H9 (cell line): ENCODE data around the gene CLTCL1. TPM values are rescaled to one million over a fixed set of nuclear protein-coding genes. Genes with fewer than 3 reads are reported as not detected.

Experiments used
- DNase-seq: peaks from one replicate; pipeline ENCODE4 v3.0.0-alpha.2; 2017
- H2AFZ ChIP-seq: one replicate; pipeline ENCODE4 v1.6.1; 2013; ENCODE audit warnings: mild to moderate bottlenecking, low read length, control low read depth, moderate library complexity
- H2AK5ac ChIP-seq: 2 replicates; pipeline ENCODE4 v1.6.1; 2013; ENCODE audit warnings: low read length, control low read depth, mixed read lengths; ENCODE audit not compliant: insufficient read length
- H2BK120ac ChIP-seq: one replicate; pipeline ENCODE4 v1.6.1; 2013; ENCODE audit warnings: low read depth, mild to moderate bottlenecking, low read length, control low read depth, inconsistent platforms; ENCODE audit not compliant: poor library complexity, severe bottlenecking
- H2BK12ac ChIP-seq: 2 replicates; pipeline ENCODE4 v1.6.1; 2013; ENCODE audit warnings: low read length, control low read depth, mixed read lengths, low read depth; ENCODE audit not compliant: insufficient read length
- H2BK15ac ChIP-seq: 2 replicates; pipeline ENCODE4 v1.6.1; 2013; ENCODE audit warnings: low read depth, low read length, control low read depth
- H2BK20ac ChIP-seq: one replicate; pipeline ENCODE4 v1.6.1; 2013; ENCODE audit warnings: low read depth, mild to moderate bottlenecking, low read length, control low read depth, inconsistent platforms; ENCODE audit not compliant: poor library complexity, severe bottlenecking
- H2BK5ac ChIP-seq: 2 replicates; pipeline ENCODE4 v1.6.1; 2013; ENCODE audit warnings: low read length, control low read depth, mixed read lengths; ENCODE audit not compliant: insufficient read length
- H3K14ac ChIP-seq: 2 replicates; pipeline ENCODE4 v1.6.1; 2013; ENCODE audit warnings: low read length, control low read depth; ENCODE audit not compliant: insufficient read depth
- H3K18ac ChIP-seq: 2 replicates; pipeline ENCODE4 v1.6.1; 2013; ENCODE audit warnings: low read depth, mild to moderate bottlenecking, mixed read lengths, low read length, control low read depth; ENCODE audit not compliant: insufficient read length
- H3K23ac ChIP-seq: 2 replicates; pipeline ENCODE4 v1.6.1; 2013; ENCODE audit warnings: low read length, control low read depth, mixed read lengths, low read depth; ENCODE audit not compliant: insufficient read length
- H3K23me2 ChIP-seq: 2 replicates; pipeline ENCODE4 v1.6.1; 2013; ENCODE audit warnings: low read depth, mild to moderate bottlenecking, mixed read lengths, low read length, control low read depth; ENCODE audit not compliant: insufficient read length, poor library complexity, severe bottlenecking
- H3K27ac ChIP-seq: 2 replicates; pipeline ENCODE4 v1.5.1; 2013; ENCODE audit warnings: low read length, control low read depth, mixed read lengths, low read depth; ENCODE audit not compliant: insufficient read length
- H3K27me3 ChIP-seq: 2 replicates; pipeline ENCODE4 v1.6.1; 2013; ENCODE audit warnings: low read length, control low read depth, inconsistent platforms; ENCODE audit not compliant: insufficient read depth
- H3K4ac ChIP-seq: 2 replicates; pipeline ENCODE4 v1.6.1; 2013; ENCODE audit warnings: low read depth, mild to moderate bottlenecking, control low read depth, inconsistent platforms, low read length, moderate library complexity
- H3K4me1 ChIP-seq: 2 replicates; pipeline ENCODE4 v1.6.1; 2013; ENCODE audit warnings: low read length, control low read depth, inconsistent platforms; ENCODE audit not compliant: insufficient read depth
- H3K4me2 ChIP-seq: 2 replicates; pipeline ENCODE4 v1.6.1; 2013; ENCODE audit warnings: low read length, control low read depth, mixed read lengths; ENCODE audit not compliant: insufficient read length, insufficient read depth
- H3K56ac ChIP-seq: 2 replicates; pipeline ENCODE4 v1.6.1; 2013; ENCODE audit warnings: low read depth, mild to moderate bottlenecking, mixed read lengths, low read length, control low read depth; ENCODE audit not compliant: insufficient read length
- H3K79me1 ChIP-seq: 2 replicates; pipeline ENCODE4 v1.6.1; 2013; ENCODE audit warnings: low read depth, mild to moderate bottlenecking, moderate library complexity, low read length, control low read depth, inconsistent platforms; ENCODE audit not compliant: insufficient read depth, poor library complexity, severe bottlenecking
- H3K79me2 ChIP-seq: 2 replicates; pipeline ENCODE4 v1.6.1; 2013; ENCODE audit warnings: low read length, control low read depth, inconsistent platforms; ENCODE audit not compliant: insufficient read depth
- H3K9ac ChIP-seq: 2 replicates; pipeline ENCODE4 v1.6.1; 2013; ENCODE audit warnings: low read length, control low read depth, mixed read lengths; ENCODE audit not compliant: insufficient read length; ENCODE audit errors: extremely low read depth
- H3K9me3 ChIP-seq: one replicate; pipeline ENCODE4 v1.6.1; 2013; ENCODE audit warnings: low read depth, low read length, inconsistent platforms; ENCODE audit not compliant: control insufficient read depth
- H3T11ph ChIP-seq: one replicate; pipeline ENCODE4 v1.6.1; 2013; ENCODE audit warnings: mild to moderate bottlenecking, low read length, control low read depth, inconsistent platforms
- H4K20me1 ChIP-seq: one replicate; pipeline ENCODE4 v1.6.1; 2013; ENCODE audit not compliant: control insufficient read depth, insufficient read length, insufficient read depth
- H4K5ac ChIP-seq: 2 replicates; pipeline ENCODE4 v1.6.1; 2013; ENCODE audit warnings: low read depth, mild to moderate bottlenecking, mixed read lengths, low read length, control low read depth; ENCODE audit not compliant: insufficient read length
- H4K8ac ChIP-seq: replicated peaks from 2 replicates; pipeline ENCODE4 v1.6.1; 2013; ENCODE audit warnings: low read length, control low read depth, mixed read lengths, low read depth; ENCODE audit not compliant: insufficient read length
- H4K91ac ChIP-seq: 2 replicates; pipeline ENCODE4 v1.6.1; 2013; ENCODE audit warnings: low read depth, mild to moderate bottlenecking, moderate library complexity, mixed read lengths, low read length, control low read depth; ENCODE audit not compliant: insufficient read length
- H3K27ac Mint-ChIP-seq, 3 experiments: 2 replicates in 2 of 3; 3 replicates in 1 of 3; pipeline ENCODE4 v1.8.0; 2020 to 2021; ENCODE audit warnings: mixed read lengths in 3 of 3, mild to moderate bottlenecking in 1 of 3, moderate library complexity in 1 of 3
- H3K27me3 Mint-ChIP-seq: 2 replicates; pipeline ENCODE4 v1.8.0; 2021; ENCODE audit warnings: low read depth, mild to moderate bottlenecking, moderate library complexity, mixed read lengths
- H3K36me3 Mint-ChIP-seq, 3 experiments: 2 replicates in 2 of 3; 3 replicates in 1 of 3; pipeline ENCODE4 v1.8.0; 2020 to 2021; ENCODE audit warnings: low read depth in 3 of 3, mixed read lengths in 3 of 3; ENCODE audit not compliant: insufficient read depth in 1 of 3
- H3K4me1 Mint-ChIP-seq, 2 experiments: 2 replicates each; pipeline ENCODE4 v1.8.0; 2020; ENCODE audit warnings: mixed read lengths in 2 of 2
- H3K4me3 Mint-ChIP-seq, 2 experiments: 2 replicates in 1 of 2; 3 replicates in 1 of 2; pipeline ENCODE4 v1.8.0; 2020 to 2021; ENCODE audit warnings: mild to moderate bottlenecking in 2 of 2, mixed read lengths in 2 of 2, moderate library complexity in 1 of 2
- H3K9me3 Mint-ChIP-seq, 2 experiments: 2 replicates in 1 of 2; 3 replicates in 1 of 2; pipeline ENCODE4 v1.8.0; 2020; ENCODE audit warnings: mild to moderate bottlenecking in 2 of 2, mixed read lengths in 2 of 2, moderate library complexity in 1 of 2
- CTCF ChIP-seq: fragments of 200-600 bp; sonication (generic); conservative IDR thresholded peaks from 3 replicates; pipeline ENCODE4 v1.8.0; 2021; ENCODE audit warnings: antibody characterized with exemption, mild to moderate bottlenecking
- WGBS: extraction: QIAGEN DNeasy Blood & Tissue Kit; methylation state at CpG from one replicate; pipeline ENCODE4 v1.1.7; 2013; ENCODE audit warnings: missing lambda C conversion rate, low lambda C conversion rate, mixed read lengths; ENCODE audit not compliant: insufficient read length; ENCODE audit errors: extremely low coverage; 5-methylcytosine and 5-hydroxymethylcytosine counted together
- total RNA-seq: library from RNA; stranded (reverse); gene quantifications from 2 replicates; pipeline ENCODE4 v1.2.1, GENCODE V29; 2021

Gene CLTCL1
- total RNA-seq, 1 experiment from 2014 or later = 11.1 TPM

- Histone ChIP-seq H3K27ac (no peak overlapping the region), H3K4me2 (no peak overlapping the region), H3K79me1 (no peaks in the 10 kb centered on the region), H2BK5ac (no peak overlapping the region), H3K23me2 (peaks cover 5% of the 10 kb centered on the region), H2BK20ac (no peak overlapping the region), H4K91ac (no peak overlapping the region), H3K18ac (no peak overlapping the region), H3K23ac (no peak overlapping the region), H3K56ac (no peak overlapping the region), H2BK12ac (no peak overlapping the region), H3T11ph (no peak overlapping the region), H2AFZ (no peak overlapping the region), H4K20me1 (no peaks in the 10 kb centered on the region), H2AK5ac (no peak overlapping the region), H4K5ac (no peak overlapping the region), H3K27me3 (no peaks in the 10 kb centered on the region), H3K9me3 (no peaks in the 10 kb centered on the region), H3K79me2 (no peaks in the 10 kb centered on the region), H3K9ac (no peak overlapping the region), H3K4ac (no peak overlapping the region), H3K4me1 (no peaks in the 10 kb centered on the region; the same call in 1 of the 2 replicates), H2BK120ac (no peak overlapping the region), H4K8ac (no peak overlapping the region), H2BK15ac (no peak overlapping the region), H3K14ac (no peak overlapping the region)
- TF ChIP-seq CTCF = no peak
- DNase-seq = no peak
- Mint-ChIP-seq H3K4me3 (no peak overlapping the region), H3K9me3 (no peaks in the 10 kb centered on the region), H3K4me1 (peaks cover 14 to 15% of the 10 kb centered on the region in 2 experiments), H3K36me3 (0 out of 7 replicates have a peak, but pooled peaks cover 0 to 3% (median 0%) of the 10 kb centered on the region in 3 experiments), H3K27me3 (no peaks in the 10 kb centered on the region), H3K27ac (peak overlapping the region in 2 of 3 experiments; percentile 90 to 94; a peak in 4 of 7 replicates)
- no CpG with 5 or more reads among the region's 12 CpGs for WGBS
Observed at GRCh38 chr22:19181786-19182471, 109.6 kb downstream of the CLTCL1 start.
